Pancreas (tissue), 10 donors: Measurements from ENCODE around the gene VWA8. TPM values are rescaled to one million over a fixed set of nuclear protein-coding genes. Genes with fewer than 3 reads are reported as not detected.
A peak's percentile ranks its signal among the peaks of the same experiment; 100 is the strongest.

Experiments
- ATAC-seq, 4 donors: fragments of 200-7000 bp; cut with Tn5 transposase; one replicate each; pipeline versions ENCODE4 v1.8.0 to v1.9.1; 2020; ENCODE audit warnings: mild to moderate bottlenecking in 4 of 4, moderate library complexity in 4 of 4
- DNase-seq, 6 donors: peaks; one replicate each; pipeline ENCODE4 v3.0.0-alpha.2; 2020
- FAIRE-seq: peaks from 2 replicates; lab custom pipeline; 2012; peaks lifted over from hg19 to GRCh38; lab: Jason Lieb, UNC
- H3K27ac ChIP-seq, 4 donors: fragments of 200-600 bp; sonication (generic); 1 replicate in 3 of 4; 2 replicates in 1 of 4; pipeline versions ENCODE4 v1.5.0 to v1.8.0; 2020
- H3K27me3 ChIP-seq, 4 donors: fragments of 200-600 bp; one replicate each; pipeline ENCODE4 v1.8.0; 2021
- H3K36me3 ChIP-seq, 3 donors: fragments of 200-600 bp; sonication (generic) in 1 of 3; one replicate each; pipeline versions ENCODE4 v1.5.0 to v1.8.0; 2020 to 2021
- H3K4me1 ChIP-seq, 3 donors: fragments of 200-600 bp; one replicate each; pipeline ENCODE4 v1.8.0; 2021
- H3K4me3 ChIP-seq, 4 donors: fragments of 200-600 bp; sonication (generic) in 2 of 4; one replicate each; pipeline versions ENCODE4 v1.5.0 to v1.8.0; 2020 to 2021
- H3K9me3 ChIP-seq, 4 donors: fragments of 200-600 bp; one replicate each; pipeline ENCODE4 v1.8.0; 2021
- WGBS, 2 donors: extraction: QIAGEN DNeasy Blood & Tissue Kit; methylation state at CpG; one replicate each; pipeline ENCODE4 v1.1.7; 2013; 5-methylcytosine and 5-hydroxymethylcytosine counted together
- intact Hi-C, 3 donors: fragments of 100-400 bp; cut with DNase I; formaldehyde crosslinking; loops; one replicate each; pipeline versions ENCODE4 v1.11.1 to v1.14.2; 2022
- polyA plus RNA-seq, 2 donors: library from polyadenylated mRNA; stranded (reverse); fragments of 200-250 nt; gene quantifications; one replicate each; pipeline ENCODE4 v1.2.3, GENCODE V29; 2013
- total RNA-seq, 6 donors: library from RNA; stranded (reverse); fragmentation: NEBNext Ultra II Directional in 4 of 6; extraction: Animal tissue kit (Norgen Biotek cat#: 25700) in 4 of 6; gene quantifications; one replicate each; pipeline versions ENCODE4 v1.2.1 to v1.2.4, GENCODE V29; 2021 to 2023
- TF ChIP-seq, protein P1 (sequence below), 4 donors: fragments of 200-600 bp; sonication (generic) in 3 of 4; IDR thresholded peaks; one replicate each; pipeline versions ENCODE4 v1.5.0 to v1.8.0; 2021; ENCODE audit warnings: antibody characterized with exemption in 4 of 4
- donor health status: healthy with polysubstance abuse.
- donor health status: DM: no; HTN: no; CAD: no; lungs with moderate emphysema.
- donor health status: DM: no; HTN: no; CAD: no.
- donor health status: control.
- donor health status: control.
- donor health status: Bipolar disorder and iron deficiency.
- donor health status: DM: yes; HTN: yes; CAD: no.
- donor health status: DM: no; HTN: no; CAD: no.
- donor health status: DM: no; HTN: no; CAD: no.
- donor health status: DM: yes; HTN: yes; CAD: no.

Gene VWA8
- total and polyA plus RNA-seq, 8 donors: 3.3 to 15.8 (median 9.2) TPM

DNA sequence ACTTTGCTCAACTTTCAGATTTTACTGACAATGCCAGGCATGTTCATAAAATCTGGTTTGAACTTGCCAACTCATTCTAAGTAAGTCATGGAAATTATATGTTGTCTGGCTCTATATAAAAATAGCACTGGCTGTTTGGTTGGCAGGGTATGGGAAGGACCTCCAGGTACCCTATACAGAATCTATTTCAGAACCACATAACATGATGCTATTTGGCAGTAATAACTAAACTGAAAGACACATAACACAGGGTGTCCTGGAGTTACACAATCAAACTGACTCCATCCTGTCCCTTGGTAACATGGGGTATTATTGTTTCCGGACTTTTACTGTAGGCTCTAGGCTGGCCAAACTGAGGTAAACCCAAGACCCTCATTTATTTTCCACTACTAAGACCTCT is 254.8 kb downstream of the VWA8 start:
- intact Hi-C loops: no loop called here
- Histone ChIP-seq H3K9me3 (no peaks in the 10 kb centered on the region), H3K27ac (peak overlapping the region in 1 of 4 donors; percentile 34), H3K36me3 (no peaks in the 10 kb centered on the region), H3K4me1 (peaks cover 3 to 15% (median 5%) of the 10 kb centered on the region in 3 donors), H3K4me3 (no peak overlapping the region), H3K27me3 (no peaks in the 10 kb centered on the region)
- DNase-seq: no peak
- TF ChIP-seq, protein P1, sequence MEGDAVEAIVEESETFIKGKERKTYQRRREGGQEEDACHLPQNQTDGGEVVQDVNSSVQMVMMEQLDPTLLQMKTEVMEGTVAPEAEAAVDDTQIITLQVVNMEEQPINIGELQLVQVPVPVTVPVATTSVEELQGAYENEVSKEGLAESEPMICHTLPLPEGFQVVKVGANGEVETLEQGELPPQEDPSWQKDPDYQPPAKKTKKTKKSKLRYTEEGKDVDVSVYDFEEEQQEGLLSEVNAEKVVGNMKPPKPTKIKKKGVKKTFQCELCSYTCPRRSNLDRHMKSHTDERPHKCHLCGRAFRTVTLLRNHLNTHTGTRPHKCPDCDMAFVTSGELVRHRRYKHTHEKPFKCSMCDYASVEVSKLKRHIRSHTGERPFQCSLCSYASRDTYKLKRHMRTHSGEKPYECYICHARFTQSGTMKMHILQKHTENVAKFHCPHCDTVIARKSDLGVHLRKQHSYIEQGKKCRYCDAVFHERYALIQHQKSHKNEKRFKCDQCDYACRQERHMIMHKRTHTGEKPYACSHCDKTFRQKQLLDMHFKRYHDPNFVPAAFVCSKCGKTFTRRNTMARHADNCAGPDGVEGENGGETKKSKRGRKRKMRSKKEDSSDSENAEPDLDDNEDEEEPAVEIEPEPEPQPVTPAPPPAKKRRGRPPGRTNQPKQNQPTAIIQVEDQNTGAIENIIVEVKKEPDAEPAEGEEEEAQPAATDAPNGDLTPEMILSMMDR (IDR thresholded peaks at IDR 0.05): no peak
- peak in 1 of 4 donors; percentile 8 for ATAC-seq
- FAIRE-seq: no peak
- 87 to 96% methylated on average over 1 of the region's 1 CpG for WGBS, 2 donors

DNA sequence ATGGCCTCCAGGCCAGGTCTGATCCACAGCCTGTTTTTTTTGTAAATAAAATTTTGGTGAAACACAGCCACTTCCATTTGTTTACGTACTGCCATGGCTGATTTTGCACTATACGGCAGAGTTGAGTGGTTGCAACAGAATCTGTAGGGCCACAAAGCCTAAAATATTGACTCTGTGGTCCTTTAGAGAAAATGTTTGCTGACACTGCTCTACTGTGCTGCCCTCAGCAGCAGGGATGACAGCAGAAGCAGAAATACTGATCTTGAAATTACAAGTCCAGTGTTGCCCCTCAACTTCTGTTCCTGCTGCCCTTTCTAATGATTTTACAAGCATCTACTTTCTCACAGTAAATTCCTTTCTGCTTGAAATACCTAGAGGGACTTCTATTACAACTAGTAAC is 258.4 kb downstream of the VWA8 start:
- TF ChIP-seq, protein P1 (IDR thresholded peaks at IDR 0.05): no peak
- no peaks in the 10 kb centered on the region for H3K27me3 ChIP-seq
- intact Hi-C loops: no loop called here
- WGBS, 2 donors: 82 to 85% methylated on average over 2 of the region's 2 CpGs
- ATAC-seq (no peak), DNase-seq (no peak), FAIRE-seq (no peak)
- no peaks in the 10 kb centered on the region for H3K36me3 ChIP-seq
- H3K9me3 ChIP-seq: no peaks in the 10 kb centered on the region
- no peak overlapping the region for H3K27ac ChIP-seq
- peaks cover 13 to 22% (median 20%) of the 10 kb centered on the region in 3 donors for H3K4me1 ChIP-seq
- H3K4me3 ChIP-seq: no peak overlapping the region

DNA sequence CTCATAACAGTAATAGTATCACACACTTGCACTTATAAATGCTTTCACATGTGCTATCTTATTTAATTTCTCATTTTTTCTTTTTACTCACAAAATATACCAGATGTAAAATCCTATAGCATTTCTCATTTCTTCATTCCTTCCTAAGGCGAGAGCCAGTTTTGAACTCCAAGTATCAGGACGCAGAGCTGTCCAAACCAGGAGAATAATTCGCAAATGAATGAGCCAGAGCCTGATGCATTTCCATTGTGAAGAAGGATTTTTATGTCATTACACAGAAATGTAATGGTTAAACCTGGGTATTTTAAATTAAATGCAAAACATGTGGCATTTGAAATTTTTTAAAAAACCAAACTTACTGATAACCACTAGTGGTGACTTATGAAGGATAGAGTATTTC is 259.2 kb downstream of the VWA8 start:
- ATAC-seq (no peak), FAIRE-seq (no peak), DNase-seq (no peak)
- no peak overlapping the region for H3K27ac ChIP-seq
- H3K4me3 ChIP-seq: no peak overlapping the region
- intact Hi-C loops: no loop called here
- H3K36me3 ChIP-seq: no peaks in the 10 kb centered on the region
- TF ChIP-seq, protein P1 (IDR thresholded peaks at IDR 0.05): no peak
- H3K27me3 ChIP-seq: no peaks in the 10 kb centered on the region
- no peaks in the 10 kb centered on the region for H3K9me3 ChIP-seq
- WGBS, 2 donors: 95 to 98% methylated on average over 3 of the region's 3 CpGs
- H3K4me1 ChIP-seq: peaks cover 8 to 22% (median 15%) of the 10 kb centered on the region in 3 donors

DNA sequence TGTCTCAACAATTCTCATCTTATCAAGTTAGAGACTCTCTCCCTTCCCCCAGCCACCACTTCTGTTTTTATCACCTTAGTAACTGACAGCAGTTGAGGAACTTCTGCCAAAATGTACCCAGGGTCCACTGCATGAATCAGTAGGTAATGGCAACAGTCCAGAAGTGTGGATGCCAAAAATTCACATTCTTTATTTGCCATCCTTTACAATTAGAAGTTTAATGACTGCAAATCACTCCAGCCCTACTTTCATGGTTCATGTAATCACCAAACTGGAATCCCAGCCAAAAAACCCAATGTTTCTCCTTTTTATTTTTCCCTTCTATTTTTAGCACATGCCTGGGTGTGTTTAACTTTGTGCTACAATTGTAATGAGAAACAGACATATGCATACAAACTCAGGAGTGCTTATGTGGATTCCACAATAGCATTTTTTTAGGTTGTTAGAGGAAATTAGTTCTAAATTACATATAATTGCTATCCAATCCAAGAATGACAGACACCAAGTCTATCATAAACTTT is 260.1 kb downstream of the VWA8 start:
- H3K4me3 ChIP-seq: no peak overlapping the region
- DNase-seq (peak in 3 of 6 donors; percentile 20 to 44 (median 38)), ATAC-seq (peak; percentile 64 to 77 (median 71)), FAIRE-seq (peak; percentile 34)
- H3K9me3 ChIP-seq: no peaks in the 10 kb centered on the region
- TF ChIP-seq, protein P1 (IDR thresholded peaks at IDR 0.05): no peak
- intact Hi-C loops: no loop called here
- peaks cover 8 to 30% (median 21%) of the 10 kb centered on the region in 3 donors for H3K4me1 ChIP-seq
- H3K27me3 ChIP-seq: no peaks in the 10 kb centered on the region
- no peak overlapping the region for H3K27ac ChIP-seq
- H3K36me3 ChIP-seq: no peaks in the 10 kb centered on the region

DNA sequence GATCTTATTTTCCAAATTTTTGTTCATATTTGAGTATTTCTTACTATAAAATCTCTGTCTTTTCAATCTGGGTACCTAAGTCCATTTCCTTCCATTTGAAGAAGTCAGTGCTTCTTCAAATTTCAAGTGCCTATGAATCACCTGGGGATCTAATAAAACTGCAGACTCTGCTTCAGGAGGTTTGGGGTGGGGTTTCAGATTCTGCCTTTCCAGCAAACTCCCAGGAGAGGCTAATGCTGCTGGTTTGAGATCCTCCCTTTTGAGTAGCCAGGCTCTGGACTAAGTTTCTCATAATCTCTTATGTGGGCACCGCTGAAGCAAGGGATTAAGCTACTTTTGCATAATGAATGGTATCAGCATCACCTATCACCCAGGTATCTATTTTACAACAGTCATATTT is 261.1 kb downstream of the VWA8 start:
- FAIRE-seq: no peak
- H3K27ac ChIP-seq: no peak overlapping the region
- intact Hi-C loops: no loop called here
- H3K27me3 ChIP-seq: no peaks in the 10 kb centered on the region
- H3K4me1 ChIP-seq: peaks cover 18 to 41% (median 32%) of the 10 kb centered on the region in 3 donors
- no peak for DNase-seq
- H3K4me3 ChIP-seq: no peak overlapping the region
- no peaks in the 10 kb centered on the region for H3K9me3 ChIP-seq
- ATAC-seq: no peak
- no peaks in the 10 kb centered on the region for H3K36me3 ChIP-seq
- 92 to 96% methylated on average over 1 of the region's 1 CpG for whole genome bisulfite sequencing, 2 donors
- TF ChIP-seq, protein P1 (IDR thresholded peaks at IDR 0.05): no peak
